K562 (cell line): ENCODE data around the gene PASD1. TPM values are rescaled to one million over a fixed set of nuclear protein-coding genes. Genes with fewer than 3 reads are reported as not detected.

Source experiments
- ATAC-seq: fragments of 200-7000 bp; cut with Tn5 transposase; 3 replicates; pipeline ENCODE4 v1.9.1; 2020; ENCODE audit warnings: moderate library complexity
- BruUV-seq: library from RNA; stranded (reverse); fragments of 400-500 nt; replicated peaks from 2 replicates; lab custom pipeline; 2021; lab: Mats Ljungman, UMichigan
- CTCF ChIA-PET: fragments of 300-600 bp; formaldehyde crosslinking; extraction: SDS; loops from one replicate; lab custom pipeline; 2021; ENCODE audit warnings: low intra/inter-chr PET ratio; lab: Yijun Ruan, JAX
- POLR2A ChIA-PET: fragments of 300-600, 350-650 bp; sonication (Branson Sonifier 250); formaldehyde crosslinking; extraction: SDS; loops from one replicate; lab custom pipeline; 2021; ENCODE audit warnings: antibody characterized with exemption, inconsistent platforms; lab: Yijun Ruan, JAX
- DNase-seq, 4 experiments: peaks; one replicate each; pipeline versions ENCODE4 v3.0.0 to v3.0.0-alpha.2; 2011 to 2018; ENCODE audit warnings: low spot score in 3 of 4, mixed read lengths in 3 of 4; ENCODE audit errors: extremely low read depth in 1 of 4
- FAIRE-seq: peaks from 2 replicates; lab custom pipeline; 2011; peaks lifted over from hg19 to GRCh38; lab: Jason Lieb, UNC
- H2AFZ ChIP-seq: 2 replicates; pipeline ENCODE4 v1.6.0; 2011; ENCODE audit warnings: low read depth, low read length, control low read depth, inconsistent platforms
- H3K27ac ChIP-seq: fragments of 200-600 bp; 3 replicates; pipeline ENCODE4 v1.8.0; 2011; ENCODE audit warnings: low read depth, mild to moderate bottlenecking, control low read depth, inconsistent platforms, low read length, moderate library complexity, mixed read lengths; ENCODE audit errors: extremely low read depth
- H3K27me3 ChIP-seq, 2 experiments: fragments of 300-600 bp in 1 of 2; 2 replicates in 1 of 2; 3 replicates in 1 of 2; pipeline versions ENCODE4 v1.6.0 to v1.8.0; 2011; ENCODE audit warnings: inconsistent platforms in 2 of 2, low read length in 2 of 2, mild to moderate bottlenecking in 1 of 2, mixed read lengths in 1 of 2, moderate library complexity in 1 of 2; ENCODE audit not compliant: control insufficient read depth in 2 of 2, insufficient read depth in 2 of 2
- H3K36me3 ChIP-seq: fragments of 300-600 bp; 3 replicates; pipeline ENCODE4 v1.8.0; 2011; ENCODE audit warnings: mild to moderate bottlenecking, low read length, inconsistent platforms; ENCODE audit not compliant: control insufficient read depth, insufficient read depth
- H3K4me1 ChIP-seq, 2 experiments: fragments of 200-600 bp in 1 of 2; replicated peaks in 1 of 2; 2 replicates in 1 of 2; 3 replicates in 1 of 2; pipeline versions ENCODE4 v1.5.1 to v1.8.0; 2011; ENCODE audit warnings: inconsistent platforms in 2 of 2, low read length in 2 of 2, mild to moderate bottlenecking in 1 of 2, mixed read lengths in 1 of 2, moderate library complexity in 1 of 2; ENCODE audit not compliant: control insufficient read depth in 2 of 2, insufficient read depth in 2 of 2
- H3K4me2 ChIP-seq: 2 replicates; pipeline ENCODE4 v1.6.1; 2011; ENCODE audit warnings: low read length, control low read depth, inconsistent platforms, mixed read lengths; ENCODE audit not compliant: insufficient read depth
- H3K4me3 ChIP-seq: fragments of 200-600 bp; sonication (generic), shearing (Covaris generic); 2 replicates; pipeline ENCODE4 v1.5.1; 2016; ENCODE audit warnings: control low read depth, inconsistent platforms
- H3K79me2 ChIP-seq: fragments of 200-600 bp; 3 replicates; pipeline ENCODE4 v1.8.0; 2011; ENCODE audit warnings: low read length, inconsistent platforms; ENCODE audit not compliant: control insufficient read depth, insufficient read depth
- H3K9ac ChIP-seq, 2 experiments: 2 replicates each; pipeline versions ENCODE4 v1.6.0 to v1.6.1; 2011; ENCODE audit warnings: low read depth in 2 of 2, low read length in 2 of 2, control low read depth in 1 of 2, inconsistent platforms in 1 of 2, mild to moderate bottlenecking in 1 of 2, mixed read lengths in 1 of 2; ENCODE audit not compliant: insufficient read depth in 1 of 2
- H3K9me1 ChIP-seq: one replicate; pipeline ENCODE4 v1.6.0; 2011; ENCODE audit warnings: inconsistent platforms, mild to moderate bottlenecking, low read length, moderate library complexity; ENCODE audit not compliant: control insufficient read depth, insufficient read depth
- H3K9me3 ChIP-seq: replicated peaks from 2 replicates; pipeline ENCODE4 v1.5.1; 2011; ENCODE audit warnings: low read depth, low read length, inconsistent platforms; ENCODE audit not compliant: control insufficient read depth, insufficient read depth
- H4K20me1 ChIP-seq: replicated peaks from 2 replicates; pipeline ENCODE4 v1.6.1; 2011; ENCODE audit warnings: low read length, inconsistent platforms, mixed read lengths; ENCODE audit not compliant: control insufficient read depth, insufficient read depth
- CEBPB ChIP-seq: fragments of 450-650 bp; IDR thresholded peaks from 2 replicates; pipeline ENCODE4 v1.6.1; 2016; ENCODE audit warnings: missing genetic modification characterization, missing compliant biosample characterization
- HDAC1 ChIP-seq, 2 experiments: fragments of 450-650 bp; IDR thresholded peaks; 2 replicates each; pipeline ENCODE4 v1.6.1; 2016 to 2017; ENCODE audit warnings: inconsistent platforms in 1 of 2, mild to moderate bottlenecking in 1 of 2, moderate library complexity in 1 of 2
- HMGXB4 ChIP-seq: sonication (generic); formaldehyde crosslinking; IDR thresholded peaks from 2 replicates; pipeline ENCODE4 v1.8.1; 2023; ENCODE audit warnings: mild to moderate bottlenecking, missing genetic modification reagents
- HNRNPK ChIP-seq: fragments of 200-400 bp; formaldehyde crosslinking; IDR thresholded peaks from one replicate; pipeline ENCODE4 v1.6.1; 2018; ENCODE audit warnings: mild to moderate bottlenecking, low read depth, low read length; ENCODE audit not compliant: poor library complexity, severe bottlenecking
- ILF3 ChIP-seq: fragments of 450-650 bp; IDR thresholded peaks from 2 replicates; pipeline ENCODE4 v1.6.1; 2018; ENCODE audit warnings: antibody characterized with exemption, mild to moderate bottlenecking, moderate library complexity, borderline replicate concordance
- MGA ChIP-seq: fragments of 450-650 bp; IDR thresholded peaks from 2 replicates; pipeline ENCODE4 v1.6.1; 2016; ENCODE audit warnings: mild to moderate bottlenecking, moderate library complexity
- MYC ChIP-seq, 2 experiments: fragments of 250-450 bp in 1 of 2; sonication (Bioruptor Pico) in 1 of 2; IDR thresholded peaks; 2 replicates each; pipeline versions ENCODE4 v1.5.1 to v1.6.1; 2012 to 2021; ENCODE audit warnings: low read depth in 2 of 2, borderline replicate concordance in 1 of 2, improper control_type of control experiment in 1 of 2, low read length in 1 of 2, mild to moderate bottlenecking in 1 of 2, moderate library complexity in 1 of 2
- POLR2A ChIP-seq: fragments of 450-650 bp; conservative IDR thresholded peaks from 2 replicates; pipeline ENCODE4 v1.6.1; 2016
- SPI1 ChIP-seq: IDR thresholded peaks from 2 replicates; pipeline ENCODE4 v1.6.1; 2011; ENCODE audit warnings: low read depth, low read length, control low read depth, borderline replicate concordance
- TARDBP ChIP-seq: fragments of 450-650 bp; IDR thresholded peaks from 2 replicates; pipeline ENCODE4 v1.6.1; 2016
- WGBS: fragments of 100-300 bp; shearing (Covaris generic); methylation state at CpG from one replicate; pipeline ENCODE4 v1.1.6; 2016; ENCODE audit warnings: low coverage, mixed read lengths; ENCODE audit not compliant: insufficient coverage; ENCODE audit errors: missing lambda C conversion rate; 5-methylcytosine and 5-hydroxymethylcytosine counted together
- in situ Hi-C: fragments of 300-500 bp; cut with MboI; formaldehyde crosslinking; loops from 4 replicates; pipeline ENCODE4 v1.15.0; 2018; ENCODE audit warnings: inconsistent platforms, mixed read lengths
- intact Hi-C: fragments of 100-400 bp; cut with micrococcal nuclease; formaldehyde crosslinking; loops from 2 replicates; pipeline ENCODE4 v1.14.2; 2022
- polyA plus RNA-seq, 8 experiments: library from polyadenylated mRNA; depleted of rRNA in 4 of 8; stranded (reverse) in 5 of 8; unstranded in 3 of 8; fragments of >200 nt; fragmentation: Nextera tagmentation in 2 of 8; fragmentation: Illumina TruSeq in 1 of 8; extraction: Ambion mirVana in 2 of 8; extraction: Trizol in 1 of 8; gene quantifications; 2 replicates each; pipeline versions ENCODE4 v1.2.1 to v1.2.3, GENCODE V29; 2011 to 2014; ENCODE audit warnings: inconsistent platforms in 1 of 8, missing spikeins in 1 of 8
- total RNA-seq, 7 experiments: library from RNA; depleted of rRNA in 6 of 7; stranded (reverse); fragments of >200 nt in 6 of 7; fragmentation: Illumina TruSeq in 2 of 7; extraction: Trizol in 2 of 7; gene quantifications; 2 replicates each; pipeline versions ENCODE4 v1.2.1 to v1.2.3, GENCODE V29; 2011 to 2021; ENCODE audit warnings: low replicate concordance in 1 of 7

The PASD1 gene
- total and polyA plus RNA-seq, 9 of the 15 experiments (the other 6 are each of a cell fraction or from before 2014, with no cell fraction given) = 1.7 to 12.8 (median 9.6) TPM

DNA sequence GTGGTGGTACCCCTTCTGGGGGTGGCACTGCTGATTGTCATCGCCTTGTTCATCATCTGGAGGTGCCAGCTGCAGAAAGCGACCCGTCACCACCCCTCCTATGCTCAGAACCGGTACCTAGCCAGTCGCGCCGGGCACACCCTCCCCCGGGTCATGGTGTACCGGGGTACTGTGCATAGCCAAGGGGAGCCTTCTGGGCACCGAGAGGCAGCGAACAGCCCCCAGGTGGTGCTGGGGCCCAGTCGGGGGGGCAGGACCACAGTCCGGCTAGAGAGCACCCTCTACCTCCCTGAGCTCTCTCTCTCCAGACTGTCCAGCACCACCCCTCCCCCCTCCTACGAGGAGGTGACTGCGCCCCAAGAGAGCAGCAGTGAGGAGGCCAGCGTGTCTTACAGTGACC, 137.1 kb downstream of the PASD1 start:
- no peaks in the 10 kb centered on the region for H3K79me2 ChIP-seq
- H3K4me3 ChIP-seq = no peak overlapping the region
- H3K9me3 ChIP-seq = no peaks in the 10 kb centered on the region
- H3K36me3 ChIP-seq = no peaks in the 10 kb centered on the region
- H2AFZ ChIP-seq = no peak overlapping the region
- 0% methylated on average over 6 of the region's 16 CpGs for WGBS
- ATAC-seq = no peak
- intact Hi-C loops (no loop called here), in situ Hi-C loops (no loop called here)
- FAIRE-seq = no peak
- peaks cover 3 to 58% of the 10 kb centered on the region in 2 experiments; a peak in 3 of 5 replicates for H3K27me3 ChIP-seq
- no peaks in the 10 kb centered on the region for H3K9me1 ChIP-seq
- no peak overlapping the region for H3K27ac ChIP-seq
- DNase-seq = no peak
- no peaks in the 10 kb centered on the region; a peak in 1 of 5 replicates for H3K4me1 ChIP-seq
- ChIA-PET CTCF (no interaction called here), POLR2A (no interaction called here)
- no peak overlapping the region for H3K9ac ChIP-seq
- BruUV-seq = no TSS peak
- H3K4me2 ChIP-seq = no peak overlapping the region
- no peaks in the 10 kb centered on the region for H4K20me1 ChIP-seq
- TF ChIP-seq CEBPB (tag) (no peak), SPI1 (no peak), HNRNPK (no peak), MYC (IDR thresholded peaks at IDR 0.05; ENCODE audit: low read depth, low read length) (no peak), MYC (CRISPR knock-in tag; IDR thresholded peaks at IDR 0.05; ENCODE audit: borderline replicate concordance, low read depth) (no peak), ILF3 (no peak), HMGXB4 (CRISPR knock-in tag) (no peak), HDAC1 (IDR thresholded peaks at IDR 0.05) (no peak), TARDBP (no peak), MGA (no peak), POLR2A (no peak)
